Adipose tissue (tissue), 3 donors: Measurements from ENCODE around the gene SAXO1. TPM values are rescaled to one million over a fixed set of nuclear protein-coding genes. Genes with fewer than 3 reads are reported as not detected.
"Not testable (repeated sequence)": the region's sequence is repeated elsewhere in the genome, so short reads cannot be mapped to it uniquely, and the experiment has no call there.

ENCODE experiments used
- H3K27ac ChIP-seq: one replicate; pipeline ENCODE4 v1.5.1; 2013; ENCODE audit warnings: low read depth, low read length
- WGBS, 3 donors: extraction: QIAGEN DNeasy Blood & Tissue Kit; methylation state at CpG; one replicate each; pipeline ENCODE4 v1.1.7; 2013; 5-methylcytosine and 5-hydroxymethylcytosine counted together
- polyA plus RNA-seq, 3 donors: library from polyadenylated mRNA; stranded (reverse); fragments of 200-250 nt; gene quantifications; one replicate each; pipeline ENCODE4 v1.2.3, GENCODE V29; 2013
- donor health status: healthy with polysubstance abuse.
- donor health status: Bipolar disorder and iron deficiency.
- donor health status: healthy.

The SAXO1 gene
- polyA plus RNA-seq, 3 donors = 0.01 to 0.03 TPM; not detected in 1

- H3K27ac ChIP-seq = no peak overlapping the region
- WGBS, 3 donors = 42 to 66% (median 50%) methylated on average over 4 of the region's 4 CpGs
Measured at GRCh38 chr9:19018201-19018600, 14.8 kb downstream of the SAXO1 start.

DNA sequence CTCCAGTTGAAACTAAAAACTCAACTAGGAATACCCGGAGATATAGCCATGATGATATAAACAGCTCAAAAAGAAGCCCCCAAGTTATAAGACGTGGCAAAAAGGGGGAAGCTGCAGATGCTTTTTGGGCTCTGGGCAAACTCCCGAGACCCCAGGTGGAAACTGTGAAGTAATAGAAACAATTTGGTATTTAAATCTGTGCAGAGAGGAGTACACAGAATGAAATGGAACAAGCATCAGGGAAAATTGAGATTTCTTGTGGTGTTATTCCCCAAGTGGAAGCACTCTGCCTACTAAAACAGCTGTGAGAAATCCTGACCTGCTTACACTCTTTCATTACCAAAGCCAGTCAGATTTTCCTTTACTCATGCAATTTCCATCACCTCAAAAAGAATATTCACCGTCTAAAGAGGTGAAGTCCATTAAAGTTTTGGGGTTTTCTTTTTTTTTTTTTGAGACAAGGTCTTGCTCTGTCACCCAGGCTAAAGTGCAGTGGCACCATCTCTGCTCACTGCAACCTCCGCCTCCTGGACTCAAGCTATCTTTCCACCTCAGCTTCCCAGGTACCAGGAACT, 23.5 kb downstream of the SAXO1 start:
- WGBS, 3 donors = 73 to 78% (median 77%) methylated on average over 5 of the region's 5 CpGs
- no peak overlapping the region for H3K27ac ChIP-seq

- 87 to 89% (median 88%) methylated on average over 15 to 16 of the region's 16 CpGs for WGBS, 3 donors
- no peak overlapping the region for H3K27ac ChIP-seq
Measured at GRCh38 chr9:19000133-19000532, 32.9 kb downstream of the SAXO1 start.

DNA sequence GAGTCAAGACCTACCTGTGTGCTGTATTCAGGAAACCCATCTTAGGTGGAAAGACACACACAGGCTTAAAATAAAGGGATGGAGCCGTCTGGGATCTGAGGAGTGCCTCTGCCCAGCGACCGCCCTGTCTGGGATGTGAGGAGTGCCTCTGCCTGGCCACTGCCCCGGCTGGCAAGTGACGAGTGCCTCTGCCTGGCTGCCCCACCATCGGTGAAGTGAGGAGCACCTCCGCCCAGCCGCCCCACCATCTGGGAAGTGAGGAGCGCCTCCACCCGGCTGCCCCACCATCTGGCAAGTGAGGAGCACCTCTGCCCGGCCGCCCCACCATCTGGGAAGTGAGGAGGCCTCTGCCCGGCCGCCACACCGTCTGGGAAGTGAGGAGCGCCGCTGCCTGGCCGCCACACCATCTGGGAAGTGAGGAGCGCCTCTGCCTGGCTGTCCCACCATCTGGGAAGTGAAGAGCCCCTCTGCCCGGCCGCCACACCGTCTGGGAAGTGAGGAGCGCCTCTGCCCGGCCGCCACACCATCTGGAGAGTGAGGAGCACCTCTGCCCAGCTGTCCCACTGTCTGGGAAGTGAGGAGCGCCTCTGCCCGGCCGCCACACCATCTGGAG, 33.7 kb downstream of the SAXO1 start:
- H3K27ac ChIP-seq = no peak overlapping the region
- WGBS, 3 donors = 90 to 93% (median 93%) methylated on average over 28 of the region's 28 CpGs

- H3K27ac ChIP-seq = no peak overlapping the region
- 64 to 100% (median 69%) methylated on average over 2 of the region's 2 CpGs for WGBS, 3 donors
Measured at GRCh38 chr9:18997151-18997550, 35.9 kb downstream of the SAXO1 start.

DNA sequence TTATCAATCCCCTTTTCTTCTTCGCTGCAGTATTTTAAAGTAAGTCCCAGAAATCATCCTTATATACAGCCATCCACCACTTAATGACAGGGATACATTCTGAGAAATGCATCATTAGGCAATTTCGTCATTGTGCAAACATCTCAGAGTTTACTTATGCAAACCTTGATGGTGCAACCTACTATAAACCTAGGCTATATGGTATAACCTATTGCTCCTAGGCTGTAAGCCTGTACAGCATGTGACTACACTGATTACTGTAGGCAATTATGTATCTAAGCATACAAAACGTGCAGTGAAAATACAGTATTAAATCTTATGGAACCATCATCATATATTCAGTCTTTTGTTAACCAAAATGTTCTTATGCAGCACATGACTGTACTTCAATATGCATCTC, 36.8 kb downstream of the SAXO1 start:
- no peak overlapping the region for H3K27ac ChIP-seq
- 62 to 68% (median 68%) methylated on average over 3 of the region's 3 CpGs for WGBS, 3 donors

GRCh38 chr9:18994263-18994916, 38.6 kb downstream of the SAXO1 start:
- H3K27ac ChIP-seq = no peak overlapping the region
- WGBS, 3 donors = 78 to 88% (median 87%) methylated on average over 10 of the region's 10 CpGs

DNA sequence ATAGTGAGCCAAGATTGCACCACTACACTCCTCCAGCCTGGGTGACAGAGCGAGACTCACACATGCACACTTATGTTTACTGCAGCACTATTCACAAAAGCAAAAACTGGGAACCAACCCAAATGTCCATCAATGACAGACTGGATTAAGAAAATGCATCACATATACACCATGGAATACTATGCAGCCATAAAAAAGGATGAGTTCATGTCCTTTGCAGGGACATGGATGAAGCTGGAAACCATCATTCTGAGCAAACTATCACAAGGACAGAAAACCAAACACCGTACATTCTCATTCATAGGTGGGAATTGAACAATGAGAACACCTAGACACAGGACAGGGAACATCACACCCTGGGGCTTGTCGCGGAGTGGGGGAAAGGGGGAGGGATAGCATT, 41.8 kb downstream of the SAXO1 start:
- WGBS, 3 donors = 94 to 96% (median 96%) methylated on average over 4 of the region's 4 CpGs
- not testable (repeated sequence) for H3K27ac ChIP-seq

GRCh38 chr9:18990494-18990893, 42.5 kb downstream of the SAXO1 start:
- WGBS, 3 donors = 69 to 97% (median 89%) methylated on average over 5 of the region's 5 CpGs
- H3K27ac ChIP-seq = no peak overlapping the region

DNA sequence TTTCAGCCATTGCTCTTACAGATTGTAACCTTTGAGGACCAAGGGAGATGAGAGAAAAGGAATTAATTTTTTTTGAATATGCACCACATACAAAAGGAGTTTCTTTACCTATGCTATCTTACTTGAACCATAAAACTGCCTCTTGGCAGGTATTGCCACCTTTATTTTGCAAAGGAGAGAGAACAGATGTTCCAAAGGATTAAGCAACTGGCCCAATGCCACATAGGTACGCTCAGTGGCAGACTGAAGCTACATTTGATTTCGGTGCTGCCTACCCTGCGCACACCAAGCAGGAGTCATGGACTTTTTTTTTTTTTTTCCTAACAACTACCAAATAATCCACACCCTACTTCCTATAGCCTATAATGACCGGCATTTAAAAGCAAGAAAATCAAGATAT, 43.1 kb downstream of the SAXO1 start:
- 89 to 97% (median 93%) methylated on average over 4 of the region's 4 CpGs for WGBS, 3 donors
- no peak overlapping the region for H3K27ac ChIP-seq

GRCh38 chr9:18989097-18989496, 43.9 kb downstream of the SAXO1 start:
- WGBS, 3 donors = 72 to 88% (median 83%) methylated on average over 2 of the region's 2 CpGs
- no peak overlapping the region for H3K27ac ChIP-seq

DNA sequence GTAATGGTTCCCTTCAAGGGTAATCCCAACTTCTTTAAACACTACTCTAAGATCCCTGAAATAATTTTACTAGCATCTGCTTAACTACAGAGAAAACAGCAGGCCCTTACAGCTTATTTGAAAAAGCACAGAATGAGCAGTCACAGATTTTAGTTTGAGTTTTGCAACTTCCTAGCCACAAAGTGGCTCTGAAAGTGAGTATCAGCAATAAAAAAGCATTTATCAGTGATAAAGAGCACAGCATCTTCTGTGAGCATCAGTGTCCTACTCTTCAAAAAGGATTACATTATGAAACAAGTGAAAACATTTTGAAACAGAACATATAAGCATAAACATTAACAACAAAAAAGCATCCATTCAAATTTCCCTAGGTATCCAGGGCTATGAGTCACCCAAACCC, 45.0 kb downstream of the SAXO1 start:
- H3K27ac ChIP-seq = no peak overlapping the region

- no peak overlapping the region for H3K27ac ChIP-seq
Measured at GRCh38 chr9:18985996-18986395, 47.0 kb downstream of the SAXO1 start.

- H3K27ac ChIP-seq = no peak overlapping the region
- WGBS, 3 donors = 66 to 71% (median 70%) methylated on average over 6 of the region's 6 CpGs
Measured at GRCh38 chr9:18985464-18985951, 47.5 kb downstream of the SAXO1 start.

- WGBS, 3 donors = 54 to 73% (median 67%) methylated on average over 5 of the region's 5 CpGs
- H3K27ac ChIP-seq = no peak overlapping the region
Measured at GRCh38 chr9:18982262-18982620, 50.8 kb downstream of the SAXO1 start.

- no peak overlapping the region for H3K27ac ChIP-seq
- WGBS, 3 donors = 75 to 88% (median 83%) methylated on average over 4 of the region's 4 CpGs
Measured at GRCh38 chr9:18981476-18982261, 51.3 kb downstream of the SAXO1 start.

DNA sequence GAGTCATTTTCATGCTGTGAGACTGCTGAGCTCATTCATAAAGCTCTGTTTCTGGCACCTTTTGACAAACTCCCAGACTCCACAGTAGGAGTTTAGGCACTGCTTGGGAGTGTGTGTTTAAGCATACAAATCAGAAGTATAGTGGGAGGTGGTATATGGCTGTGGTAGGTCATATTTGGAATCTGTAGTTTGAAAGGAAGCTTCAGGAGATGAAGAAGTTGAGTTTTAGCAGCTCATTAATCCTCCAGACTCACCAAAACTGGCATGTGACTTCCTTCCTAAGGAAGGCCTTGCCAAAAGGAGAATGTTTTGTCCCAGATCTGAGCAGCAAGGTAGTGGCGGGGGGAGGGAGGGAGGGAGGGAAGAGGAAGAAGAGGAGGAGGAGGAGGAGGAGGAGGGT, 52.8 kb downstream of the SAXO1 start:
- WGBS, 3 donors = 0 to 10% methylated on average over 1 of the region's 1 CpG; no CpG with 5 or more reads in 1 of the 3 donors
- H3K27ac ChIP-seq = no peak overlapping the region

DNA sequence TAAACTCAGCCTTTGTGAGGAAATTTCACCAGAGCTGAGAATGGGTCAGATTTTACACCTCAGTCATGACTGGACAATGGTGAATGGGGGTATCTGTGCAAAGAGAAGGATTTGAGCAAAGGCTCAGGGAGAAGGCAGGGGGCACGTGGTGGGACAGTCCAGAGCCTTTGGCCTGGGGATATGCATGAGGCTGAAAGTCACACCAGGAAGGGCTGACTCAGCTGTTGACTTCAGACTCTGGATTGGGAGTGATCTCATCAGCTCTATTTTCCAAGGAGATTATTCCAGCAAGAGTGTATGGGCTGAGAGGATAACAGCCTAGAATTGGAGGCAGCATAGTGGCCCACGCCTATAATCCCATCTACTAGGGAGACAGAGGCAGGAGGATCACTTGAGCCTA, 53.6 kb downstream of the SAXO1 start:
- no peak overlapping the region for H3K27ac ChIP-seq
- WGBS, 3 donors = 66 to 70% (median 69%) methylated on average over 2 of the region's 2 CpGs

DNA sequence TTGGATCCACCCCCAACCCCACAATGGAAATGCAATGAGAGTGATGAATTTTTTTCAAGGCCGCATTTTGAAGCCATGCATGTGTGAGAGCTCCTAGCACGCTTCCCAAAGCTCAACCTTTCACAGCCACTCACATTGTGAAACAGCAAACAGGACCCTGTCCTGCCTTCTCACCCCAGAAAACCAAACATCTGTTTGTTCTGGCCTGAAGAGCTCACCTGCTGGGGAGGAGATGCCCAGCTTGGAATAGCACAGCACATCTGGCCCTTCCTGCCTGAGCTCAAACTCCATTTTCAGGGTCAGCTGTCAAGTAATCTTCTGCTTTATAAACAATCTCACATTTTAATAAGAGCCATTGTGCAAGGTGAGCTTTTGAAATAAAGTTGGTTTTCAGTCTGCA, 54.8 kb downstream of the SAXO1 start:
- 96 to 99% (median 97%) methylated on average over 2 of the region's 2 CpGs for WGBS, 3 donors

More for the DNA sequence above, 54.8 kb downstream of the SAXO1 start:
- H3K27ac ChIP-seq = no peak overlapping the region
